Measurements from ENCODE around the gene KRTAP5-3.

DNA sequence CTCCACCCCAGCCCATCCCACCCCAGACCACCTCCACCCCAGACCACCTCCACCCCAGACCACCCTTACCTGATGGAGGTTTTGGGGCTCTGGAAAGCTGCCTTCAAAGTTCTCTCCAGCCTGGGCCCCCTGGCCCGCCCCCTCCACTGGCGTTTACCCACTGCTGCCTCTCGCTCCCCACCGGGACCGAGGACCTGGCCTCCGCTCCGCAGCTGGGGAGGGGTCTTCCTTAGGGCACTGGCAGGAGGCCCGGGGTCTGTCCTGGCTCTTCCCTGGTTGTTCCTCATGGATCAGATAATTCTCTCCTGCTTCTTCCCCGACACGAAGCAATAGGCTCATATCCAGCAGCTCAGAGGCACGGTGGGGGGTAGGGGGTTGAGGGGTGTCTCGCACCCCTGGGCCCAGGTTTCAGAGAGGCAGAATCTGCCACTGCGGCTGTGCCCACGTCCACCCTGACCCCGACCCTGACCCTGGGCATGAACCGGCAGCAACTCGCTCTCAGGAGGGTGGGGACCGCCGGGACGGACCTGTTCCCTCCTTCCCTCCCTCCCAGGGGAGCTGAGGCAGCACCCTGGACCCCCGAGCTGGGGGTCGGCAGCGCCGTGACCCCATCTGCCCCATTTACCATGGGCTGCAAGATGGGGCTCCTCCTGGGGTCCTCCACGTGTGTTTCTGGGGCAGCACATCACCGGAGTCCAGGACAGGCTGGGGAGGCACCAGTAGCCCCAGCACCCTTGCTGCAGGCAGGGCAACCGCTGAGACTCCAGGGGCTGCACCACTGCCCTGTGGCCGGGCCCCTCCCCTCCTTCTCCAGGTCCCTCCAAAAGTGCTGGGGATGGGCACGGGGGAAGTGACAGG is 34.3 kb upstream of the KRTAP5-3 start:
- TF ChIP-seq POLR2A (IDR thresholded peaks at IDR 0.05) (no peak), CTCF (IDR thresholded peaks at IDR 0.05) (no peak), POLR2AphosphoS5 (IDR thresholded peaks at IDR 0.05) (no peak)
